ENCODE results near the gene MARK2.

Gene MARK2

GRCh38 chr11:63816166-63816565, 22.7 kb upstream of the MARK2 start:
- H3K4me3 ChIP-seq (ENCODE audit: low read depth, low read length) = no peak overlapping the region
- no peak for TF ChIP-seq CTCF (IDR thresholded peaks at IDR 0.05; ENCODE audit: borderline replicate concordance, insufficient read depth, low read depth, low read length)

GRCh38 chr11:63816732-63817131, 22.2 kb upstream of the MARK2 start:
- no peak overlapping the region for H3K4me3 ChIP-seq (ENCODE audit: low read depth, low read length)
- no peak for TF ChIP-seq CTCF (IDR thresholded peaks at IDR 0.05; ENCODE audit: borderline replicate concordance, insufficient read depth, low read depth, low read length)

GRCh38 chr11:63817758-63818498, 21.0 kb upstream of the MARK2 start:
- H3K4me3 ChIP-seq (ENCODE audit: low read depth, low read length) = no peak overlapping the region
- no peak for TF ChIP-seq CTCF (IDR thresholded peaks at IDR 0.05; ENCODE audit: borderline replicate concordance, insufficient read depth, low read depth, low read length)

GRCh38 chr11:63818609-63819008, 20.3 kb upstream of the MARK2 start:
- no peak overlapping the region for H3K4me3 ChIP-seq (ENCODE audit: low read depth, low read length)

GRCh38 chr11:63821411-63821810, 17.5 kb upstream of the MARK2 start:
- H3K4me3 ChIP-seq (ENCODE audit: low read depth, low read length) = no peak overlapping the region

More at GRCh38 chr11:63818609-63819008, 20.3 kb upstream of the MARK2 start:
- no peak for TF ChIP-seq CTCF (IDR thresholded peaks at IDR 0.05; ENCODE audit: borderline replicate concordance, insufficient read depth, low read depth, low read length)

GRCh38 chr11:63826471-63827190, 12.3 kb upstream of the MARK2 start:
- TF ChIP-seq CTCF (IDR thresholded peaks at IDR 0.05; ENCODE audit: borderline replicate concordance, insufficient read depth, low read depth, low read length) = no peak
- no peak overlapping the region for H3K4me3 ChIP-seq (ENCODE audit: low read depth, low read length)

More at GRCh38 chr11:63821411-63821810, 17.5 kb upstream of the MARK2 start:
- TF ChIP-seq CTCF (IDR thresholded peaks at IDR 0.05; ENCODE audit: borderline replicate concordance, insufficient read depth, low read depth, low read length) = no peak

Data from GM12875 (cell line).